ENCODE data around the gene FAM174B.

Gene FAM174B

GRCh38 chr15:92655178-92655995 lies at the start of gene FAM174B:
TSS of gene FAM174B (minus strand) at chr15:92655775.
- no peak for DNase-seq (ENCODE audit: low read depth, low spot score)

- DNase-seq (ENCODE audit: low read depth, low spot score), result no peak
Measured at GRCh38 chr15:92696096-92696495, 40.5 kb upstream of the FAM174B start.

DNA sequence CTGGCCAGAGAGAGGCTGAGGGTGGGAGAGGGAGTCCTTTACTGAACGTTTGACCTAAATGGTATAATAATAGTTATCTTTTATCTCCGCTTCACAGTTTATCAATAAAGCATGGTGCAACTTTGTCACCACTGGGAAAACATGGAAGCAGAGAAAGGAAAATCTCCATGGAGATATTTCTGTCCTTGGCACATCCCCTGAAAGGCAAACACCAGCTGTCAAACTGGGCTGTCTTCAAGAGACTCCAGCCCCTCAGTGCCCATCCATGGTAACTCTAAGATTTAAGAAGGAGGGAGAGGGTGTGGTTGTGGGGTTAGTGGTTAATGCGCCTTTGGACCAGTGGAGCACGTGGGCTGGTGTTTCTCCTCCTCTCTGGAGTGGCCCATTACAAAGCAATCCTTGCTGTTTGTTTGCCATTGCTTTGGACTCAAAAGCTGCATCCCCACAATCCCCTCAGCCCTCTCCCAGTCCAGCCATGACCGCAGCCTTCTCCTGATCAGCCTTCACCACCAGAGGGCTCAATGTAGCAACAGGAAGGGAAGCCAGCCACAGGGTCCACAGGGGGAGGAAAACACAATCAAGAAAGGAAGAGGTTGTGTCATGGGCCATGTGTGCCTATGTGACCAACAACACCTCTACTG lies 38.2 kb upstream of the FAM174B start:
- no peak for DNase-seq (ENCODE audit: low read depth, low spot score)

DNA sequence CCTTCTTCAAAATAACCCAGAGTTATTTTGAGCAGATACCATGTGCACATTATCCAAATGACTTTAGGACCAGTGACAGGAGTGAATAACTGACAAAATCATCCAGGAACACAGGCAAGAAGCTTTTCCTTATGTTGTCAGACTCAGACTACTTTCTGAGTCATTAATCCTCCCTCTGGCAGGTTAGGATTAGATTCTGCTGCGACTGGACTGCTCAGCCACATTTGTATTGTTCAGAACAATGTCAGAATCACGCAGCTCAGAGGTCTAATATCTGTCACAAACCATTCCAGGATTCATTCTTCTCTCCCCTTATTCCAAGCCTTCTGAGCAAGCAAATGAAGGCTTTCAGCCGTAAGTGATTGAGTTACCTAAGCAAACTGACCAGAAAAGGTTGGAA lies 34.8 kb upstream of the FAM174B start:
- no peak for DNase-seq (ENCODE audit: low read depth, low spot score)

GRCh38 chr15:92687746-92688145 lies 32.2 kb upstream of the FAM174B start:
- DNase-seq (ENCODE audit: low read depth, low spot score), result no peak

DNA sequence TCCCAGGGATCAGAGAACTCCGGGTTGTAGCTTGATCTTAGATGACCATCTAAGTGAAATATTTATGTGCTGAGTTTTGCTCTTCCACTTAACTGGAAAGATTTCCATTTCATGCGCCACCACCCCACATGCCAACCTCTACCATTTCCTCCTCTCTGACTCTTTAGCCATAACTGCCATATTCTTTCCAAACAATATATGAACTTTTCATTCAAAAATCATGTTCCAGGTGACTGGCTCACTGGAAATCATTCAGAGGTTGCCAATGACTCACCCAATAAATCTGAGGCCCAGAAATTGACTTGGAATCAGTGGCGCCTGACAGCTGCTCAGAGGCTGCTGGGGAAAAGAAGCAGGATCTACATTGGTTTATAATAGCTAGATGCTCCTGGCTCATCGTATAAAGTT lies 31.6 kb upstream of the FAM174B start:
- DNase-seq (ENCODE audit: low read depth, low spot score), result no peak

GRCh38 chr15:92683511-92683834 lies 27.9 kb upstream of the FAM174B start:
- no peak for DNase-seq (ENCODE audit: low read depth, low spot score)

- DNase-seq (ENCODE audit: low read depth, low spot score), result no peak
Measured at GRCh38 chr15:92682741-92683510, 27.4 kb upstream of the FAM174B start.

- DNase-seq (ENCODE audit: low read depth, low spot score), result no peak
Measured at GRCh38 chr15:92681141-92681631, 25.6 kb upstream of the FAM174B start.

GRCh38 chr15:92677999-92678398 lies 22.4 kb upstream of the FAM174B start:
- no peak for DNase-seq (ENCODE audit: low read depth, low spot score)

DNA sequence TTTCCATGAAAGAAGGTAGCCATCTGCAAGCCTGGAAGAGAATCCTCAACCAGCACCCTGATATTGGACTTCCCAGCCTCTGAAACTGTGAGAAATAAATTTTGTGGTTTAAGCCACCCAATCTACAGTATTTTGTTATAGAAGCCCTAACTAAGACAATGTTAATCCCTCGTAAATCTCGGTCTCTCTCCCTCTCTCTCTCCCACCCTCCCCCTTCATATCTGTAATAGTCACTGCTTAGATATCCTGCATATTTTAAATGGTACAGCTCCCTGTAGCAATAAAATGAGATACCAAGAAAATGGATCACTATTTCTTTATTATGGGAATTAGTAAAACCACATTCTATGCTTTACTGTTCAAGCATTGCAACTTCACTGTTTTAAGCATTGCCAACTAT lies 21.0 kb upstream of the FAM174B start:
- DNase-seq (ENCODE audit: low read depth, low spot score), result no peak

GRCh38 chr15:92675485-92675884 lies 19.9 kb upstream of the FAM174B start:
- no peak for DNase-seq (ENCODE audit: low read depth, low spot score)

- no peak for DNase-seq (ENCODE audit: low read depth, low spot score)
Measured at GRCh38 chr15:92674347-92674746, 18.8 kb upstream of the FAM174B start.

GRCh38 chr15:92672102-92672501 lies 16.5 kb upstream of the FAM174B start:
- no peak for DNase-seq (ENCODE audit: low read depth, low spot score)

DNA sequence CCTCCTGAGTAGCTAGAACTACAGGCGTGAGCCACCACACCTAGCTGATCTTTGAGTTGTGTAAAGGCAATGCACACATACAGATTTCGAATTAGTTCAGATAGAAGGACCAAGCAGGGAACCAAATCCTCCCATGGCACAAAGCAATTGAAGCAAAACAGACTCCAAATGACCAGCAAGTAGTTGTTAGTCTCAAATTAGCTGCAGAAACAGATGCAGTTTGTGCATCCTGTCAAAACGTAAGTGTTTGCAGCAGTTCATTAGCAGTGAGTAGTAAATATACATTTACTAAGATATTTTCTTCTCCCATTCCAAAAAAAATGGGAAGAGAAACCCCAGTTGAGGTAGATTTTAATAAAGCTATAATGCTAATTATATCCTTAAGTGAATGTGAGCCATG lies 15.8 kb upstream of the FAM174B start:
- DNase-seq (ENCODE audit: low read depth, low spot score), result no peak

DNA sequence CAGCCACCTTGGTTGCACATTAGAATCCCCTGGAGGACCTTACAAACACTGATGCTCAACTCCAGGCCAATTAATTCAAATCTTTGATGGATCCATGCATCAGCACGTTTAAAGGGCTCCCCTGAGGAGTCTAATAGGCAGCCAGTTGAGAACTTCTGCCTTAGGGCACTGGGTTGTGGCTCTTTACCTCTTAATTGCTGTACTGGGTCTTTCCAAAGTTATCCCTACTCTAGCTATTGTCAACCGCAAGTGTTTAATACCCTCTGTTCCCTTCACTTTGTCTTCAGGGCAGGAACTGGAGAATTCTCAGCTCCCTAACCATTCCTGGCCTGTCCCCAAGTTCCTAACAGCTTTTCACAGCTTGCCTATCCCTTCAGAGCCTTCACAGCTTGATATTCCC lies 15.0 kb upstream of the FAM174B start:
- DNase-seq (ENCODE audit: low read depth, low spot score), result no peak

DNA sequence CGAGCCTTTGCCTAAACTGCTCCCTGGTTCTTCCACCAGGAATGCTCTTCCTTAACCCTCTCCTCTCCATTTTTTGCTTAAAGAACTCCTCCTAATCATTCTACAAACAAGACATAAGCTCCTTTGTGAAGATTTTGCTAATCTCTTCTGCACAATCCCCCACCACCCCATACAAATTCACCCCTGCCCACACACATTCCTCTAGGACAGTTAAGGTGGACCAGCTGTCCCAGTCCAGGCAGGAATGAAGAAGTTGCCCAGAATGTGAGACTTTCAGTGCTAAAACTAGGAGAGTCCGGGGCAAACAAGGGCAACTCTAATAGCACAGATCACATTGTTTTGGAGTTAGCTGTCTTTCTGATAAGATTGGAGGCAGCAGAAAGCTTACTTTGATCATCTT lies 13.9 kb upstream of the FAM174B start:
- DNase-seq (ENCODE audit: low read depth, low spot score), result no peak

GRCh38 chr15:92668620-92669019 lies 13.0 kb upstream of the FAM174B start:
- no peak for DNase-seq (ENCODE audit: low read depth, low spot score)

DNA sequence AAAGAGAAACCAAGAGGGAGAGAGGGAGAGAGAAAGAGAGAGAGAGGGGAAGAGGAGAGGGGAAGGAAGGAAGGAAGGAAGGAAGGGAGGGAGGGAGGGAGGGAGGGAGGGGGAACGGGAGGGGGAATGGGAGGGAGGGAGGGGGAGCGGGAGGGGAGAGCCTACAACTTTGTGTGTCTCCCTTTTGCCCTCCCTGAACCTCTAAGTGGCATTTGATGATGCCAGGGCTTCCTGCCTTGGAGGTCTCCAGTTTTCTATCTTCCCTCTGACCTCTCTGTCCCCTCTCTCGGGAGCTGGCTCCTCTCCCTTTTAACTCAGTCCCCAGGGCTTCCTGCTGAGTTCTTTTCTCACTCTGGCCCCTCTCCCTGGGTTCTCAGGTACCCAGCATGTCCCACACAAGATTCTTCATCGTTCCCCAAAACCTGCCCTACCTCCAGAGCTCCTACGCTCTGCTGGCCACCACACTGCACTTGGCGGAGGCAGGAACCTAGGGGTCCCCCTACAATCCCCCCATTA lies 12.5 kb upstream of the FAM174B start:
- no peak for DNase-seq (ENCODE audit: low read depth, low spot score)

DNA sequence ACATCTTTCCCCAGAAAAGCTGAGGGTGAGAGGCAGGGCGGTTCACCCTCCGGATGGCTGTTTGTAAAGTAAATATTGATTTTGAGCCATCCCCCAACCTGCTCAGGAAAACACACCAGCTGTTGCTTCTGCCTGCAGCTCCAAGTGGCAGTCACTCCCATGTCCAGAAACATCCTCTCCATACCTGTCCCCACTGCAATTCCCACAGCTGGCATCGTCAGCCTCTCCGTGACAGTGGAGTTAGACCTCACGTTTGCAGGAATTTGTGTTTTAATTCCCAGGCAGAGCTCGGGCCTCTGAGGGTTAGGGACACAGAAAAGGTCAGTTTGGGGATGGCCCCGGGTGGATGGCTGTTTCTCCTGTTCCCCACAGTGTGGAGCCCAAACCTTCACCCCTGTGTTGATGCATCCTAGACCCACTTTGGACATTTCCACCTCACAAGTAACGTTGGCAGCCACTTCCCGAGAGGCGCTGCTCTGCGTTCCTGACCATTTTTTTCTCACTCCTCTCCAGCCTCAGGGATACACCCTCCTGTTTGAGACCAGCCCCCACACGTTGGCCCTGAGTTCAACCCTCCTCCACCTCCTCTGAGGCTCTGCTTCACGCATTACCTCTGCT lies 11.8 kb upstream of the FAM174B start:
- DNase-seq (ENCODE audit: low read depth, low spot score), result no peak

- no peak for DNase-seq (ENCODE audit: low read depth, low spot score)
Measured at GRCh38 chr15:92666780-92667179, 11.2 kb upstream of the FAM174B start.

GRCh38 chr15:92665100-92665555 lies 9.6 kb upstream of the FAM174B start:
- DNase-seq (ENCODE audit: low read depth, low spot score), result no peak

Measured in activated CD4-positive, CD25-positive, alpha-beta regulatory T cell treated with anti-CD3 and anti-CD28 coated beads, Interleukin-2, amount 50 U/mL, for 16 hours (primary cell).